Skin of body (tissue), 2 donors: ENCODE measurements around the gene MICALL1. TPM values are rescaled to one million over a fixed set of nuclear protein-coding genes. Genes with fewer than 3 reads are reported as not detected.

Experiments used
- DNase-seq: peaks from one replicate; lab custom pipeline; 2025; lab: John Stamatoyannopoulos, UW
- total RNA-seq: library from RNA; depleted of rRNA; stranded (reverse); fragments of >200 nt; gene quantifications from one replicate; pipeline ENCODE4 v1.2.3, GENCODE V29; 2014

Gene MICALL1
- total RNA-seq, 1 donor from 2014 or later = 18.8 TPM

GRCh38 chr22:37982938-37983859 lies 77.1 kb downstream of the MICALL1 start:
- DNase-seq = no peak

DNA sequence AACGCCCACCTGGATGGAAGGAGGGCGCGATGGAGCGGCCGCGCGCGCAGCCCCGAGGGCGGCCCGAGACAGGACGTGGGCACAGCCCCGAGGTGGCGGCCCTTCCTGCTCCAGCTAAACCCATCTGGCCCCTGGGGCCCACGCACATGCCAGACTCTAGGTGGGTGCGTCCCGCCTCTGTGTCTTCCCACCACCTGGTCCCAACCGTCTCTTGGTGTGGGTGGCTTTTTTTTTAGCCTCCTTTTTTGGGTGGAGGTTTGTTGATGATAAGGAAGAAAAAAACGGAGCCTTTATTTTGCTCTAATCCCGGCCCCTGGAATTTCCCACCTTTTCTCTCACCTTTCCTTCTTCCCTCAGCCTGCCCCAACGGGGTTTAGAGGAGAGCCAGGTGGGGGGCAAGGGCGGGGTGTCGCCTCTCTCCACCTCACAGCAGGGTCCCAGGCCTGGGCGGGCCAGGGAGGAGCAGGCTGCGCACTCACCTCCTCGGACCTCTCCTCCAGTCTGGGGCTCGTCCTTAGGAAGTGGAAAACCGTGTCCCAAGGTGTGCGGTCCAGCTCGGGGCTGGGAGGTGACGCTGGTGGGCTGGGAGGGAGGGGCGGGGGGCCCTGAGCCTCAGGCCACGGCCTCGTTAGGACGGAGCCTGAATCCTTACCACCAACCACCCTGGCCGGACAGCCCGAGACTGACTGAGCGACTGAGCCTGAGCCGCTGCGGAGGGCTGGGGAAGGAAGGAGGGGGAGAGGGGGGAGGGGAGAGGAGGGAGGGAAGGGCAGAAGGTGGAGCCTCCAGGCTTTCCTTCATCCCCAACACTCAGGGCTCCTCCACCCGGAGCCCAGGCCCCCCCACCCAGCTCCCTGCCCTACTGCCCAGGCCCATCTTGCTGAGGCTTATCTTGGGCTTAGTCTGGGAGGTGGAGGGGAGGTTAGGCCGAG lies 78.0 kb downstream of the MICALL1 start, which contains the start of gene SOX10:
TSS of gene SOX10 (minus strand) at position 696 of the 932 bp plus-strand sequence. CDS start 771 bp downstream, outside the sequence.
- no peak for DNase-seq

DNA sequence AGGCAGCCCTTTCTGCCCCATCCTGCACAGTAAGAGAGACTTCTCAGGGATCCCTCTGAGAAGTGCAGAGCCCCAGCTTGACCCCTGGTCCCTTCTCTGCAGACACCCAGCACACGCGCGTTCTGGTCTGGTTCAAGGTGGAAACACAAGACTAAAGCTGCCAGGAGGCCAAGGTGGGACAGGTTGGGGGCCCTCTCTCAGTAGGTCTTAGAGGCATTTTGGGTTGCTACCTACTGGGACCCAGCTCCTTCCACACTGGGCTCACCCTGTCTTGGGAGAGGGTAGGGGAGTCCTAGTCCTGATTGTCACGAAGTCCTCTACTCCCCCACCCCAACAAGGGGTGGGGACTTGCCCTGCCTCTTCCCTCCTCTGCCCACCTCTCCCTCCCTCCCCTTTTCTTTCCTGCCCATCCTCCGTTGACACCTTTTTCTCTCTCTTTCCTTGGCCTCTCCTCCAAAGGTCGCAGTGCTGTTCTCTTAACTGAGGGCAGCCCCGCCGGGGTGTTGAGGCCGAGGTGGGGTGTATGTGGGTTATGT lies 79.0 kb downstream of the MICALL1 start:
- DNase-seq = no peak

- DNase-seq = no peak
Observed at GRCh38 chr22:37985751-37986281, 79.7 kb downstream of the MICALL1 start.

DNA sequence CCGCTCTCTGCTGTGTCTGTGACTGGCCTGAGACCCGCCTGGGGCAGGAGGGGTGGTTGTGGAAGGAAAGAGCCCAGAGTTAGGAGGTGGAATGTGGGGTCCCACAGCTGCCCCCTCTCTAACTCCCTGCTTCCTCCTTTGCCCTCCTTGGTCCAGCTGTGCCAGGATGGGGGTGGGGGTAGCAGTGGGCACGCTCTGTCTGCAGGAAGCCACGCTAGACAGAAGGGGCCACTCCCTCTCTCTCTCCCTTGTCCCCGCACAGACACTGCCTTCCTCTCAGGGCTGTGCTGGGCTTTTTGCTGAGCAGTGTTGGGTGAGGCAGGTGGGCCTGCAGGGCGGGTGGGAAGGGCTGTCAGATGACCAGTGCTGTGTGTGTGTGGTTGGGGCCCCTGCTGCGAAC lies 80.3 kb downstream of the MICALL1 start:
- no peak for DNase-seq

DNA sequence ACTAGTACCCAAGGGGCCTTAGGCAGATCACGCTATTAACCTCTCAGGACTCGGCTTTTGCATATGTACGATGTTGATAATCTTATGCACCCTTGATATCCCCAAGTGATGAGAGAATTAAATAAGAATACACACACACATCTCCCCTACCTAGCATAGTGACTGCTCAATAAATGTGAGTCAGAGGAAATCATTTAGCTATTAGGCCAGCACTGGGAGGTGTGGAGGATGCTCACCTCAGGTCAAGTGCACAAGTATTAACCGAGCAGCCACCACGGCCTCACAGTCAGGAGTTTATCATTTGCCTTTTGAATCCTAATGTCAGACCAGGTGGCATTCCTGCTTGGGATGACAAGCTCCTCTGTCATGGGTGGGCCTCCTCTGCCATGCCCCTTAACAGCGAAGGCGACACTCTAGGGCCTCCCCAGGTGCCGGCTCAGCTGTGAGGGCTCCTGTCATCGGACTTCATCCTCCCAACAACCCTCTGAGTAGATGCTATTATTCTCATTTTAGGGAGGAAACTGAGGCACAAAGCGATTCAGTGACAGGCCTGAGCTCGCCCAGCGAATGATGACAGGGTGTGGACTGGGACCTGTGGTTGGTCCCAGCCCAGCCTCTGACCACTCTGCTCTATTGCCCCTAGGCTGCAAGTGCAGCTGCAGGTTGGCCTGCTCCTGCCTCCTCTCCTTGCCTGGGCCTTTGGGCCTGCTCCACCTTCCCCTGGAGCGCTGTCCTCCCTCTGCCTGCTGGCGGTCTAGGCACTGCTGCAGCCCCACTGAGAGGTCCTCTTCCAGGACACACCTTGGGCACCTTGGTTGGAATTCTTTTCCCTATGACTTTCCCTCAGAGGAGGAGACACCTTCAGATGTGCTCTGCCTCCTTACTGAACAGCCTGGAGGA lies 83.3 kb downstream of the MICALL1 start:
- DNase-seq = no peak

- DNase-seq = no peak
Observed at GRCh38 chr22:37990301-37990700, 84.2 kb downstream of the MICALL1 start.

- DNase-seq = no peak
Observed at GRCh38 chr22:37990862-37991261, 84.8 kb downstream of the MICALL1 start.

DNA sequence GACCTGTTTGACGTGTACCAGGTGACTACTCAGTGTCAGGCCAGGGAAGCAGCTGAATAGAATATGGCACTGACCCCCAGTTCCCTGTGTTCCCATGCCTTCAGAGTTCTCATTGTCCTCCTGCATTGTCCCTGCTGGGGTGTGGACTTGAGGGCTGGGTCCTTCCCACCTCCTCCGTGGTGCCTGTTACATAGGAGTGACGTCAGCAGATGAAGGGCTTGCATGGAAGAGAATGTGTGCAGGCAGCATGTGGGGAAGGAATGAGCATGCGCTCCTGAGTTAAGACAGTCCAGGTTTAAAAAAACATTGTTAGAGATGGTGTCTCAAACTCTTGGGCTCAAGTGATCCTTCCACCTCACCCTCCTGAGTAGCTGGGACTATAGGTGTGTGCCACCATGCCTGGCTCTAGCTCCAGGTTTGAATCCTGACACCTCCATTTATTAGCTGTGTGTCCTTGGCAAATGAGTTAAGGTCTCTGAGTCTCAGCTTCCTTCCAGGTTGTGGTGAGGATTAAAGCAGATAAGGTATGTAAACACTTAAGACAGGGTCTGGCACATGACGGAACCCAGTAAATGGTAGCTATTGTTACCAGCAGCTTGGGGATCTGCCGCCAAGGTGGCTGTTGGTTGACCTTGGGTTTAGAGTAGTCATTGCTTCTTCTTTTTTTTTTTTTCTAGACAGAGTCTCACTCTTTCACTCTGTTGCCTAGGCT lies 85.8 kb downstream of the MICALL1 start:
- DNase-seq = no peak

Other genes with a start within 250 kb of the MICALL1 start
- 2.0 TPM for gene PDXP, start 247.6 kb upstream of the MICALL1 start, total RNA-seq
- 1,340 TPM for gene LGALS1, start 230.7 kb upstream of the MICALL1 start, total RNA-seq
- gene NOL12, start 220.0 kb upstream of the MICALL1 start, total RNA-seq = 16.3 TPM
- gene TRIOBP, start 209.2 kb upstream of the MICALL1 start, total RNA-seq = 40.1 TPM
- gene GCAT, start 98.4 kb upstream of the MICALL1 start, total RNA-seq = 10.2 TPM
- not detected for gene GALR3, start 82.9 kb upstream of the MICALL1 start, total RNA-seq
- 10.4 TPM for gene ANKRD54, start 62.0 kb upstream of the MICALL1 start, total RNA-seq
- 384 TPM for gene EIF3L, start 56.9 kb upstream of the MICALL1 start, total RNA-seq
- 0.20 TPM for gene C22orf23, start 47.3 kb downstream of the MICALL1 start, total RNA-seq
- 30.6 TPM for gene POLR2F, start 47.4 kb downstream of the MICALL1 start, total RNA-seq
- gene SOX10, start 78.3 kb downstream of the MICALL1 start, total RNA-seq = 4.3 TPM
- gene PICK1, start 151.1 kb downstream of the MICALL1 start, total RNA-seq = 15.4 TPM
- 0.69 TPM for gene SLC16A8, start 177.9 kb downstream of the MICALL1 start, total RNA-seq
- 0.59 TPM for gene BAIAP2L2, start 204.4 kb downstream of the MICALL1 start, total RNA-seq